Endothelial cell (in vitro differentiated cells): ENCODE results near the gene FMC1. TPM values are rescaled to one million over a fixed set of nuclear protein-coding genes. Genes with fewer than 3 reads are reported as not detected.
"Not testable (repeated sequence)": the region's sequence is repeated elsewhere in the genome, so short reads cannot be mapped to it uniquely, and the experiment has no call there.

ENCODE experiments used
- DNase-seq: peaks from one replicate; pipeline ENCODE4 v3.0.0; 2021; ENCODE audit warnings: low spot score
- H3K27ac Mint-ChIP-seq: one replicate; pipeline ENCODE4 v1.8.0; 2021; ENCODE audit warnings: mixed read lengths, inconsistent platforms; ENCODE audit not compliant: unreplicated experiment
- H3K27me3 Mint-ChIP-seq: one replicate; pipeline ENCODE4 v1.8.0; 2021; ENCODE audit warnings: mild to moderate bottlenecking, moderate library complexity, mixed read lengths, inconsistent platforms; ENCODE audit not compliant: unreplicated experiment
- H3K36me3 Mint-ChIP-seq: one replicate; pipeline ENCODE4 v1.8.0; 2021; ENCODE audit warnings: mild to moderate bottlenecking, low read depth, mixed read lengths, inconsistent platforms; ENCODE audit not compliant: unreplicated experiment
- H3K4me1 Mint-ChIP-seq: one replicate; pipeline ENCODE4 v1.8.0; 2021; ENCODE audit warnings: mild to moderate bottlenecking, mixed read lengths, inconsistent platforms; ENCODE audit not compliant: unreplicated experiment
- H3K4me3 Mint-ChIP-seq: one replicate; pipeline ENCODE4 v1.8.0; 2021; ENCODE audit warnings: mild to moderate bottlenecking, mixed read lengths, inconsistent platforms; ENCODE audit not compliant: unreplicated experiment
- H3K9me3 Mint-ChIP-seq: one replicate; pipeline ENCODE4 v1.8.0; 2021; ENCODE audit warnings: mixed read lengths, inconsistent platforms; ENCODE audit not compliant: unreplicated experiment
- total RNA-seq: library from RNA; stranded (reverse); fragmentation: NEBNext Ultra II Directional; extraction: Animal tissue kit (Norgen Biotek cat#: 25700); gene quantifications from one replicate; pipeline ENCODE4 v1.2.1, GENCODE V29; 2021; ENCODE audit not compliant: unreplicated experiment
- TF ChIP-seq, protein P1 (sequence below): fragments of 200-600 bp; sonication (generic); IDR thresholded peaks from one replicate; pipeline ENCODE4 v1.5.0; 2021; ENCODE audit warnings: antibody characterized with exemption; ENCODE audit not compliant: unreplicated experiment

The FMC1 gene
- total RNA-seq, 1 donor from 2014 or later: 9.0 TPM

DNA sequence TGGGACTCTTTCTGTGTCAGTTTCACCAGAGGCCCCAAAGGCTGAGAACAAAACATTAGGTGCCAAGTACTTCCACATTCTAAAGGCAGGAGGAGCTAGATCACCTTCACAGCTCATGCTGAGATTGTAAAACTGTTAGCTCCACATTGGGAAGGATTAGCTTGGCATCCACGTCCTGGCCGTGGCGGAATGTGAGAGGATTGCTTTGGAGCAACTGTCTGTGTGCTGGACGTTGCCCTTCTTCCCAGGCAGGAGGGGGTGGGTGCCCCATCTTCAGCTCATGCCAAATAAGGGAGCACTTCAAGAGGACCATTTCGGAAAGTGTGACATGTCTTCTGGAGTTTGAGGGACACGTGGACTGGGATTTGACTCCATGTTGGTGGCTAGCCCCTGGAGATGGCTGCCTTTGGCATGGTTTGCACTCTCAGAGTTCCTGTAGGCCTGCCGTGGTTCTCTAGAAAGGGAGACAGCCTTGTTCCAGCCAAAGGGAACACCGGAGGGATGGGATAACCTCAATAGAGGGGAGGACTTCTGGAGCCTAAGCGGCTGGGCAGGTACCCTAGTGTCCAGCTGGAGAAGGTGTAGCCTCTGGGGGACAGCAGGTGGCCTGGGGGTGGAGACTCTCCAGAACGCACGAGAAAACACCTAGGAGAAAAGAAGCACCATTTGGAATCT is 19.9 kb upstream of the FMC1 start:
- H3K27ac Mint-ChIP-seq: no peak overlapping the region
- no peaks in the 10 kb centered on the region for H3K27me3 Mint-ChIP-seq
- TF ChIP-seq, protein P1, sequence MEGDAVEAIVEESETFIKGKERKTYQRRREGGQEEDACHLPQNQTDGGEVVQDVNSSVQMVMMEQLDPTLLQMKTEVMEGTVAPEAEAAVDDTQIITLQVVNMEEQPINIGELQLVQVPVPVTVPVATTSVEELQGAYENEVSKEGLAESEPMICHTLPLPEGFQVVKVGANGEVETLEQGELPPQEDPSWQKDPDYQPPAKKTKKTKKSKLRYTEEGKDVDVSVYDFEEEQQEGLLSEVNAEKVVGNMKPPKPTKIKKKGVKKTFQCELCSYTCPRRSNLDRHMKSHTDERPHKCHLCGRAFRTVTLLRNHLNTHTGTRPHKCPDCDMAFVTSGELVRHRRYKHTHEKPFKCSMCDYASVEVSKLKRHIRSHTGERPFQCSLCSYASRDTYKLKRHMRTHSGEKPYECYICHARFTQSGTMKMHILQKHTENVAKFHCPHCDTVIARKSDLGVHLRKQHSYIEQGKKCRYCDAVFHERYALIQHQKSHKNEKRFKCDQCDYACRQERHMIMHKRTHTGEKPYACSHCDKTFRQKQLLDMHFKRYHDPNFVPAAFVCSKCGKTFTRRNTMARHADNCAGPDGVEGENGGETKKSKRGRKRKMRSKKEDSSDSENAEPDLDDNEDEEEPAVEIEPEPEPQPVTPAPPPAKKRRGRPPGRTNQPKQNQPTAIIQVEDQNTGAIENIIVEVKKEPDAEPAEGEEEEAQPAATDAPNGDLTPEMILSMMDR: no peak
- DNase-seq: no peak
- H3K4me1 Mint-ChIP-seq: no peaks in the 10 kb centered on the region
- H3K36me3 Mint-ChIP-seq: no peaks in the 10 kb centered on the region
- H3K4me3 Mint-ChIP-seq: no peak overlapping the region
- H3K9me3 Mint-ChIP-seq: no peaks in the 10 kb centered on the region

DNA sequence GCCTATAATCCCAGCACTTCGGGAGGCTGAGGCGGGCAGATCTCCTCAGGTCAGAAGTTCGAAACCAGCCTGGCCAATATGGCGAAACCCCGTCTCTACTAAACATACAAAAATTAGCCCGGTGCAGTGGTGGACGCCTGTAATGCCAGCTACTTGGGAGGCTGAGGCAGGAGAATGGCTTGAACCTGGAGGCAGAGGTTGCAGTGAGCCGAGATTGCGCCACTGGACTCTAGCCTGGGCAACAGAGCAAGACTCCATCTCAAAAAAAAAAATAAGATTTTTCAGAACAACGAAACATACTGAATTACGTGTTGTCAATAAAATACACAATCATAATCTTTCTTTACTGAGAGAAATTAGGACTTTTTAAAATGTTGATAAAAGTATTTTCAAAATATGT is 16.4 kb upstream of the FMC1 start:
- H3K27ac Mint-ChIP-seq, H3K4me3 Mint-ChIP-seq, DNase-seq, H3K9me3 Mint-ChIP-seq, H3K36me3 Mint-ChIP-seq, H3K4me1 Mint-ChIP-seq, H3K27me3 Mint-ChIP-seq: not testable (repeated sequence)

DNA sequence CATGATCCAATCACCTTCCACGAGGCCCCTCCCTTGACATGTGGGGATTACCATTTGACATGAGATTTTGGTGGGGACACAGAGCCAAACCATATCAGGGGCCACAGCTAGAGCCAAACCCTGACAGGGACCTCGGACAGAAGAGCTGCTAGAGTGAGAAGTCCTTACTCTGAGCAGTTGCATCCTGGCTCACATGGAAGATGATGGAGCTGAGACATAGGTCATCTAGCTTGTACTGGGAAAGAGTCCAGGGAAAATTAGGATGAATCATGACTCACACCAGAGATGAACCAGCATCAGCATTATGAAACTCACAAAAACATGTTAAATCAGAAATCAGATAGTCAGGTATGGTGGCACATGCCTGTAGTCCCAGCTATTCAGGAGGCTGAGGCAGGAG is 12.8 kb upstream of the FMC1 start:
- Mint-ChIP-seq H3K4me3 (no peak overlapping the region), H3K27ac (no peak overlapping the region), H3K9me3 (no peaks in the 10 kb centered on the region)

DNA sequence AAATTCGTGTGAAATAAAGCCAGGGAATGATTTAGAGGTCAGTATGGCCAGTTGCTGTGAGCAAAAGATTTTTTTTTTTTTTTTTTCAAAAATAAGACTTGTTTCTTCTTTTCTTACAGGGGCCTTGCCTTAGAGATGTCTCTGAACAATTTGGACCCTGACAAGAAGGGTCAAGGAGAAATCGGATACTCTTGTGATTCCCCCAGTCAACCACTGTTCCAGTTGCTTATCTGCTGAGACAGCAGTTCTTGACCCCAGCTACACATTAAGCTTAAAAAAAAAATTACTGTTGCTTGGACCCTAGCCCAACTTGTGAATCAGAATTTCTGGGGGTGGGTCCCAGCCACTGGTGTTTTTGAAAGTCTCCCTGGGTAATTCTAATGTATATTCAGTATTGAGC is 12.0 kb upstream of the FMC1 start:
- H3K4me1 Mint-ChIP-seq: no peaks in the 10 kb centered on the region
- no peak overlapping the region for H3K4me3 Mint-ChIP-seq
- no peaks in the 10 kb centered on the region for H3K36me3 Mint-ChIP-seq
- no peaks in the 10 kb centered on the region for H3K9me3 Mint-ChIP-seq
- no peak for DNase-seq
- H3K27me3 Mint-ChIP-seq: peaks cover 2% of the 10 kb centered on the region
- H3K27ac Mint-ChIP-seq: no peak overlapping the region
- TF ChIP-seq, protein P1: no peak

More for the DNA sequence above, 12.8 kb upstream of the FMC1 start:
- TF ChIP-seq, protein P1: no peak
- DNase-seq: no peak
- Mint-ChIP-seq H3K4me1 (no peaks in the 10 kb centered on the region), H3K36me3 (no peaks in the 10 kb centered on the region), H3K27me3 (peaks cover 2% of the 10 kb centered on the region)

DNA sequence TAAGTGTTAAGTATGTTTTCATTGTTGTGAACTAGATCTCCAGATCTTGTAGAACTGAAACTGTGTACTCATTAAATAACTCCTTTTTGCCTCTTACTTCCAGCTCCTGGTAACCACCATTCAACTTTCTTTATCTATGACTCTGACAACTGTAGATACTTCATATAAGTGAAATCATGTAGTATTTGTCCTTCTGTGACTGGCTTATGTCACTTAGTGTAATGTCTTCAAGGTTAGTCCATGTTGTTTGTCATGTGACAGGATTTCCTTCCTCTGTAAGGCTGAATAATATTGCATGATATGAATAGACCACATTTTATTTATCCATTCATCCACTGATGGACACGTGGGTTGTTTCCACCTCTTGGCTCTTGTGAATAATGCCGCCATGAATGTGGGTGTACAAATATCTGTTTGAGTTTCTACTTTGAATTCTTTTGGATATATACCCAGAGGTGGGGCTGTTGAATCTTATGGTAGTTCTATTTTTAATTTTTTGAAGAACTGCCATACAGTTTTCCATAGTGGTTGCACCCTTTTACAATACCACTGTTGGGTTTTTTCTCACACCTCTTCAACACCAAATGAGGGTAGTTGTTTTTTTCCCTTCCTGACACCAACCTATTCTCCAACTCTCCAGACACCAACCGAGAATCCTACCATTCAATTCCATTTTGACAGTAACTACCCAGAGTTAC is 10.7 kb upstream of the FMC1 start:
- Mint-ChIP-seq H3K27me3 (peaks cover 2% of the 10 kb centered on the region), H3K4me3 (no peak overlapping the region), H3K9me3 (no peaks in the 10 kb centered on the region), H3K4me1 (no peaks in the 10 kb centered on the region), H3K36me3 (no peaks in the 10 kb centered on the region), H3K27ac (no peak overlapping the region)
- TF ChIP-seq, protein P1: no peak
- DNase-seq: no peak
